IMR-90 (cell line): ENCODE results near the gene FBP1.

Experiments used
- BHLHE40 ChIP-seq: fragments of 150-350 bp; IDR thresholded peaks from 2 replicates; pipeline ENCODE4 v1.6.1; 2016; ENCODE audit warnings: mild to moderate bottlenecking, low read depth, low read length
- CEBPB ChIP-seq: IDR thresholded peaks from 2 replicates; pipeline ENCODE4 v1.6.1; 2012; ENCODE audit warnings: low read depth, low read length, improper control_type of control experiment
- CTCF ChIP-seq: conservative IDR thresholded peaks from 2 replicates; pipeline ENCODE4 v1.5.1; 2012; ENCODE audit warnings: mild to moderate bottlenecking, low read depth, low read length, improper control_type of control experiment
- FOS ChIP-seq: fragments of 150-350 bp; IDR thresholded peaks from 2 replicates; pipeline ENCODE4 v1.6.1; 2016; ENCODE audit warnings: low read depth, low read length
- MAFK ChIP-seq: IDR thresholded peaks from 2 replicates; pipeline ENCODE4 v1.6.1; 2012; ENCODE audit warnings: low read depth, low read length, improper control_type of control experiment
- POLR2A ChIP-seq: IDR thresholded peaks from 2 replicates; pipeline ENCODE4 v1.6.1; 2012; ENCODE audit warnings: mild to moderate bottlenecking, low read depth, low read length
- RAD21 ChIP-seq: IDR thresholded peaks from 2 replicates; pipeline ENCODE4 v1.6.1; 2012; ENCODE audit warnings: low read length, improper control_type of control experiment
- RFX5 ChIP-seq: IDR thresholded peaks from 2 replicates; pipeline ENCODE4 v1.8.0; 2012; ENCODE audit warnings: low read depth, mild to moderate bottlenecking, low read length, moderate library complexity
- USF2 ChIP-seq: fragments of 150-350 bp; IDR thresholded peaks from 2 replicates; pipeline ENCODE4 v1.6.1; 2017; ENCODE audit warnings: mild to moderate bottlenecking, antibody characterized with exemption, low read length, low read depth

GRCh38 chr9:94685359-94685758, 46.0 kb upstream of the FBP1 start:
- TF ChIP-seq RAD21: no peak
- TF ChIP-seq CEBPB: no peak
- no peak for TF ChIP-seq CTCF
- no peak for TF ChIP-seq POLR2A
- no peak for TF ChIP-seq USF2
- TF ChIP-seq FOS: no peak
- TF ChIP-seq MAFK: no peak
- no peak for TF ChIP-seq BHLHE40
- TF ChIP-seq RFX5: no peak
